SK-N-MC (cell line): ENCODE measurements around the gene NECAB3.

Experiments used
- DNase-seq: peaks from one replicate; pipeline ENCODE4 v3.0.0-alpha.2; 2011; ENCODE audit warnings: low read depth, low spot score
- H3K27ac ChIP-seq: fragments of 200-600 bp; sonication (generic); 2 replicates; pipeline ENCODE4 v1.5.1; 2016; ENCODE audit warnings: mixed run types
- H3K36me3 ChIP-seq: fragments of 200-600 bp; sonication (generic); 2 replicates; pipeline ENCODE4 v1.6.1; 2017; ENCODE audit warnings: antibody characterized with exemption, low read length, mixed read lengths; ENCODE audit not compliant: insufficient read depth
- H3K4me3 ChIP-seq: fragments of 200-600 bp; sonication (generic); 2 replicates; pipeline ENCODE4 v1.5.1; 2016
- H3K9ac ChIP-seq: fragments of 200-600 bp; sonication (generic); 2 replicates; pipeline ENCODE4 v1.8.0; 2017; ENCODE audit warnings: mixed run types, mixed read lengths; ENCODE audit not compliant: insufficient read length
- H3K9me3 ChIP-seq: fragments of 200-600 bp; sonication (generic); 2 replicates; pipeline ENCODE4 v1.6.1; 2017; ENCODE audit warnings: low read depth, mild to moderate bottlenecking, antibody characterized with exemption, low read length, moderate library complexity, mixed read lengths
- EZH2 ChIP-seq: fragments of 200-600 bp; sonication (generic); IDR thresholded peaks from one replicate; pipeline ENCODE4 v1.6.1; 2017; ENCODE audit warnings: antibody characterized with exemption
- FOXP2 ChIP-seq: optimal IDR thresholded peaks from 2 replicates; pipeline ENCODE3; 2011; ENCODE audit warnings: mild to moderate bottlenecking, moderate library complexity; ENCODE audit not compliant: insufficient read depth; ENCODE audit errors: extremely low read length, control extremely low read depth
- POLR2AphosphoS5 ChIP-seq: IDR thresholded peaks from 2 replicates; pipeline ENCODE4 v1.6.1; 2012; ENCODE audit warnings: mild to moderate bottlenecking, low read depth, low read length, borderline replicate concordance

NECAB3 gene

GRCh38 chr20:33676652-33677645 lies 2.7 kb upstream of the NECAB3 start:
- peaks cover 31% of the 10 kb centered on the region for H3K36me3 ChIP-seq
- DNase-seq: no peak
- no peak overlapping the region for H3K9ac ChIP-seq
- no peak overlapping the region for H3K4me3 ChIP-seq
- no peak for TF ChIP-seq FOXP2
- TF ChIP-seq POLR2AphosphoS5: no peak; the same call in 1 of the 2 replicates
- TF ChIP-seq EZH2: no peak
- H3K27ac ChIP-seq: no peak overlapping the region
- no peaks in the 10 kb centered on the region for H3K9me3 ChIP-seq

- H3K4me3 ChIP-seq: no peak overlapping the region
- H3K36me3 ChIP-seq: peaks cover 31% of the 10 kb centered on the region
- DNase-seq: no peak
- no peak overlapping the region for H3K9ac ChIP-seq
- H3K27ac ChIP-seq: peak overlapping the region; percentile 90
- TF ChIP-seq POLR2AphosphoS5: no peak
- no peak for TF ChIP-seq FOXP2
- TF ChIP-seq EZH2: no peak
- H3K9me3 ChIP-seq: no peaks in the 10 kb centered on the region
Observed at GRCh38 chr20:33676121-33676520, 1.9 kb upstream of the NECAB3 start.

GRCh38 chr20:33675136-33675959 lies 1.1 kb upstream of the NECAB3 start:
- H3K9me3 ChIP-seq: no peaks in the 10 kb centered on the region
- peak overlapping the region; percentile 5 for H3K9ac ChIP-seq
- H3K27ac ChIP-seq: peak overlapping the region; percentile 90
- H3K36me3 ChIP-seq: peaks cover 28% of the 10 kb centered on the region
- TF ChIP-seq FOXP2: no peak
- no peak for TF ChIP-seq EZH2
- no peak for TF ChIP-seq POLR2AphosphoS5
- peak overlapping the region; percentile 18; the same call in 1 of the 2 replicates for H3K4me3 ChIP-seq
- DNase-seq: no peak

GRCh38 chr20:33673410-33674293 lies 576 bp downstream of the NECAB3 start:
- no peak for TF ChIP-seq FOXP2
- TF ChIP-seq EZH2: no peak
- TF ChIP-seq POLR2AphosphoS5: no peak
- no peak for DNase-seq
- Histone ChIP-seq H3K4me3 (peak overlapping the region; percentile 87), H3K9ac (peak overlapping the region; percentile 87), H3K36me3 (peaks cover 18% of the 10 kb centered on the region), H3K27ac (peak overlapping the region; percentile 46; the same call in 1 of the 2 replicates), H3K9me3 (no peaks in the 10 kb centered on the region)

GRCh38 chr20:33673114-33673409 lies 1.2 kb downstream of the NECAB3 start:
- Histone ChIP-seq H3K4me3 (peak overlapping the region; percentile 87), H3K36me3 (peaks cover 17% of the 10 kb centered on the region), H3K27ac (no peak overlapping the region)

GRCh38 chr20:33672426-33673113 lies 1.7 kb downstream of the NECAB3 start:
- H3K9me3 ChIP-seq: no peaks in the 10 kb centered on the region
- TF ChIP-seq FOXP2 (no peak), POLR2AphosphoS5 (peak; percentile 25; the same call in 1 of the 2 replicates)
- no peak for DNase-seq
- H3K4me3 ChIP-seq: peak overlapping the region; percentile 87
- H3K36me3 ChIP-seq: peaks cover 12% of the 10 kb centered on the region
- H3K27ac ChIP-seq: no peak overlapping the region
- H3K9ac ChIP-seq: peak overlapping the region; percentile 87

More at GRCh38 chr20:33673114-33673409, 1.2 kb downstream of the NECAB3 start:
- peak overlapping the region; percentile 87 for H3K9ac ChIP-seq
- H3K9me3 ChIP-seq: no peaks in the 10 kb centered on the region
- no peak for TF ChIP-seq POLR2AphosphoS5
- TF ChIP-seq EZH2: no peak
- TF ChIP-seq FOXP2: no peak
- DNase-seq: no peak
